ENCODE data around the gene ZNF678.
"Not testable (repeated sequence)": the region's sequence is repeated elsewhere in the genome, so short reads cannot be mapped to it uniquely, and the experiment has no call there.

The ZNF678 gene

DNA sequence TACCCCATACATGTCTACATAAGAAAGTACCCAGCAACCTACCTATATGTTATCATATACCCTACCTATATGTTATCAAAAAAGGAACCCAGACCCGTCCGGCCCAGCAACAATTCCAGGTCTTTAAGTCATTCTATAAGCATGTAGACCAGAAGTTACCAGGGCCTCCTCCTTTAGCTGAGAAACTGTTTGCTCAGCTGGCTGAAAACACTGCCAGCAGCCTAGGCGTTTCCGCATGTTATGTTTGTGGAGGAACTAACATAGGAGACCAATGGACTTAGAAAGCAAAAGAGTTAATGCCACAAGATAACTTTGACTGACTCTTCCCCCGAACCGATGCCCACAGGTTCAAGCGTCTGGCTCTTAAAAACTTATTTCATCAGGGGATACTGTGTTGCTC is 7.1 kb upstream of the ZNF678 start:
- DNase-seq: no peak

- no peak for DNase-seq
Measured at GRCh38 chr1:227557962-227558725, 5.2 kb upstream of the ZNF678 start.

- DNase-seq: no peak
Measured at GRCh38 chr1:227558732-227559262, 4.6 kb upstream of the ZNF678 start.

DNA sequence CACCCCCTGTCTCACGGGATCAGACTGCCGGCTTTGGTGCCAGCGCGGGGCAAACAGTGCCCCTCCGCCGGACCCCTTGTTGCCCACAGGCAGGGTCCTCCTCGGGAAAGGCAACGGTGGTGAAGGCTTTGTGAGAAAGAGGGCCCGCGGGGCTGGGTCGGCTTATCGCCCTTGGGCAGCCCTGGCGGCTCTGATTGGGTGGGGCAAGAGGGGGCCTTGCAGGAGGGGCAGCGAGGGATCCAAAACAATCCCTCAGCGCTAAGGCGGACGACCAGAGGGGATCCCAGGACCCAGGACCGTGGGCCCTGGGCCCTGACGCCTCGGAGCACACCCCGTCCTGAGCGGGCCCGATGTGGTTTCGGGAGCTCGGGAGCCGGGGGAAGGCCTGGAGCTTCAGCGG is 3.9 kb upstream of the ZNF678 start:
- no peak for DNase-seq

DNA sequence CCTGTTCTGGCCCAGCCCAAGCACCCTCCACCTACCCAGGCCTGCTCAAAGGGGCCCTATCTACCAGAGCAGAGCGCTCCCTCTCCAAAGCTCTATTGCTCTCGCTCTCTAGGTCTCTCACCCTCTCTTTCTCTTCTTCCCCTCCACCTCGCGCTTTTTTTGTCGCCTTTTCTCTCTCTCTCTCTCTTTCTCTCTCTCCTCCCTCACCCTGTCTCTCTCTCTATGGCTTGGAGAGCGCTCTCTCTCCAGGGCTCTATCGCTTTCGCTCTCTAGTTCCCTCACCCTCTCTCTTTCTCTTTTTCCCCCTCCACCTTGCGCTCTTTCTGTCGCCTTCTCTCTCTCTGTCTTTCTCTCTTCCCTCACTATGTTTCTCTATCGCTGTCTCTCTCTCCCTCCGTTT is 3.4 kb upstream of the ZNF678 start:
- DNase-seq: no peak

- no peak for DNase-seq
Measured at GRCh38 chr1:227560393-227561173, 2.8 kb upstream of the ZNF678 start.

DNA sequence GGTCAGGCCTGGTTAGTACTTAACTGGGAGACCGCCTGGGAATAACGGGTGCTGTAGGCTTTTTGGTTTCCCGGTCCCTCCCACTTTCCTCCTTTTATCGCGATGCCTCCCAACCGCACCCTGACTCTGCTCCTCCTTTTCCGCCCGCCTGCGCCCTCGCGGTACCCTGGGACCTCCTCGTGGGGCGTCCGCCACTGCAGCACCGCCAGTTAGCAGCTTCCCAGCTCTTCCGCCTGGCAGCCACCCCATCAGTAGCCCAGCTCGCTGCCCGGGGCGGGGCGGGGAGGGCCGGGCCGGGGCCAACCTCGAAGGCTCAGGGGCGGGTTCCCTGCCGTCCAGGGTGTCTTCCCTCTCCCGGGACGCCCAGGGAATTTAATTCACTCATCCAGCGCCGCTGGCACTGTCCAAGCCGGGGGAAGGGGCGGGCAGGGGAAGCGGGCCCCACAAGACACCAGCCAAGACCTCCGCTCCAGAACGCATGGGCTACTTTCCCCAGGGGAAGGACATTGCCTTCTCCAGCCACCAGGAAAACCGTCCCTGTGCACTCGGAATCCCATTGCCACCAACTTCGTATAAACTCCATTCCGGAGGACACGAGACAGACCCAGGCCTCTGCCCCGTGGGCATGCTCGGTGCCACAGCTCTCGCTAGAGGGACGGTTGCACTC is 2.0 kb upstream of the ZNF678 start:
- no peak for DNase-seq

DNA sequence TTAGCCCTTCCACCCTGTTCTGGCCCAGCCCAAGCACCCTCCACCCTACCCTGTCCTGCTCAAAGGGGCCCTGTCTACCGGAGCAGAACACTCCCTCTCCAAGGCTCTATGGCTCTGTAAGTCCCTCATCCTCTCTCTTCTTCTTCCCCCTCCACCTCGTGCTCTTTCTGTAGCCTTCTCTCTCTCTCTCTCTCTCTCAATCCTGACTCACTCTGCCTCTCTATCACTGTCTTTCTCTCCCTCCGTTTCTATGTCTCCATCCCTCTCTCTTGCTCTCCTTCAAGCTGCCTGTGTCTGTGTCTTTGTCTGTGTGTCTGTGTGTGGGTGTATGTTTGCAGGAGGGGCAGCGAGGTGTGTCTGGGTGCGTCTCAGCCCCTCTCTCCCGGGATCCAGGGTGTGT is 1.3 kb upstream of the ZNF678 start:
- no peak for DNase-seq

DNA sequence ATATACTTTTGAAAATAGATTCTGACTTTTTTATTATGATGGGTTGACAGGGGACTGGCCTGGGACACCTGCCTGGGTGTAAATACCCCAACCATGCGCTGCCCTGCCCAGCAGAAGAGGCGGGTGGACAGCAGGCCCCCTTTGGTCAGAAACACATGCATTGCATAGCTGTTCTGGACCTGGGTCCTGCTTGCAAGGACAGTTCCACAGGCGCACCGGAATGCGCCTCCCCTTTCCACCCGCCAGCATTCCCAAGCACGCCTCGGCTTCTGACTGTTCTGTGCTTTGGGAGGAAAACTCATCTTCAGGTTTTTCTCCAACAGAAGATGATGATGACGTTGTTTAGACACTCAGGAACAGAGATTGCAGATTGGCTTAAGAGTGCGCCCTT is 428 bp upstream of the ZNF678 start:
- no peak for DNase-seq

GRCh38 chr1:227567256-227567655 is 3.9 kb downstream of the ZNF678 start:
- no peak for DNase-seq

- no peak for DNase-seq
Measured at GRCh38 chr1:227568593-227568992, 5.2 kb downstream of the ZNF678 start.

- DNase-seq: no peak
Measured at GRCh38 chr1:227572752-227573151, 9.4 kb downstream of the ZNF678 start.

DNA sequence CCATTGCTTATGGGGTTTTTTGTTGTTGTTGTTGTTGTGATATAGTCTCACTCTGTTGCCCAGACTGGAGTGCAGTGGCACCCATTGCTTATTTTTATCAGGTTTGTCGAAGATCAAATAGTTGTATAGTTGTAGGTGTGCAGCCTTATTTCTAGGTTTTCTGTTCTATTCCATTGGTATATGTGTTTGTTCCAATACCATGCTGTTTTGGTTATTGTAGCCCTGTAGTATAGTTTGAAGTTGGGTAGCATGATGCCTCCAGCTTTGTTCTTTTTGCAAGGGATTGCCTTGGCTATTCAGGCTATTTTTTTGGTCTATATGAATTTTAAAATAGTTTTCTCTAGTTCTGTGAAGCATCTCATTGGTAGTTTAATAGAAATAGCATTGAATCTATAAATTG is 11.6 kb downstream of the ZNF678 start:
- DNase-seq: no peak

- no peak for DNase-seq
Measured at GRCh38 chr1:227576189-227576588, 12.8 kb downstream of the ZNF678 start.

- DNase-seq: no peak
Measured at GRCh38 chr1:227577500-227577899, 14.1 kb downstream of the ZNF678 start.

DNA sequence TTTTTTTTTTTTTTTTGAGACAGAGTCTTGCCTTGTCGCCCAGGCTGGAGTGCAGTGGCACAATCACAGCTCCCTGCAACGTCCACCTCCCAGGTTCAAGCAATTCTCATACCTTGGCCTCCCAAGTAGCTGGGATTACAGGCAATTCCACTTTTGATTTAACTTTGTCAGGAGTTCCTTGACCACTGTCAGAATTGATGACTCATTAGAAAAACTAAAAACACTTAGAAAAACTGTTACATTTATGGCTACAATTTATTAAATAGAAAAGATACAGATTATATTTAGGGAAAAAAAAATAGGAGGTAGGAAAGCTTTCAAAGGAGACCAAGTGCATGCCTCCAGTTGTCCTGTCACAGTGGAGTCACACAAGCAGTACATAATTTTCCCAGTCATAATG is 20.0 kb downstream of the ZNF678 start:
- DNase-seq: no peak

- DNase-seq: no peak
Measured at GRCh38 chr1:227586733-227587132, 23.4 kb downstream of the ZNF678 start.

GRCh38 chr1:227587968-227588367 is 24.6 kb downstream of the ZNF678 start:
- no peak for DNase-seq

DNA sequence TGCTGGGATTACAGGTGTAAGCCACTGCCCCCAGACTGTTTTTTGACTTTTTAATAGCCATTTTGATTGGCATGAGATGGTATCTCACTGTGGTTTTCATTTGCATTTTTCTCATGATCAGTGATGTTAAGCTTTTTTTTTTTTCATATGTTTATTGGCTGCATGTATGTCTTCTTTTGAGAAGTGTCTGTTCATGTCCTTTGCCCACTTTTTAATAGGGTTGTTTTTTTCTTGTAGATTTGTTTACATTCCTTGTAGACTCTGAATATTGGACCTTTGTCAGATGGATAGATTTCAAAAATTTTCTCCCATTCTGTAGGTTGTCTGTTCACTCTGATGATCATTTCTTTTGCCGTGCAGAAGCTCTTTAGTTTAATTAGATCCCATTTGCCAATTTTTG is 25.4 kb downstream of the ZNF678 start:
- DNase-seq: not testable (repeated sequence)

DNA sequence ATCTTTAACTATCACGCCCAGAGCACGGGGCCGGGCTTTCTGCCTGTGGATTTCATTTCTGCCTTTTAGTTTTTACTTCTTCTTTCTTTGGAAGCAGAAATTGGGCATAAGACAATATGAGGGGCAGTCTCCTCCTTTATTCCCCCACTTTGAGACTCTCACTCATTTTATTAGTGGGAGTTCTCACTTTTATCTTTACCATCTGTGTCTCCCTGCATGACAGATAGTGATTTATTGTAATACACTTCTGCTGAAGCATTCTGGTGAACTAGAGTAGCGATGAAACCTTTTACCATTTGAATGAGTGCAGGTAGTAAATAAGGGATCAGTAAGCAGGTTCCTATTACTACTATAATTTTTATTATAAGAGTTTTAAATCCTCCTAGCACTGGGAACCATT is 26.4 kb downstream of the ZNF678 start:
- not testable (repeated sequence) for DNase-seq

DNA sequence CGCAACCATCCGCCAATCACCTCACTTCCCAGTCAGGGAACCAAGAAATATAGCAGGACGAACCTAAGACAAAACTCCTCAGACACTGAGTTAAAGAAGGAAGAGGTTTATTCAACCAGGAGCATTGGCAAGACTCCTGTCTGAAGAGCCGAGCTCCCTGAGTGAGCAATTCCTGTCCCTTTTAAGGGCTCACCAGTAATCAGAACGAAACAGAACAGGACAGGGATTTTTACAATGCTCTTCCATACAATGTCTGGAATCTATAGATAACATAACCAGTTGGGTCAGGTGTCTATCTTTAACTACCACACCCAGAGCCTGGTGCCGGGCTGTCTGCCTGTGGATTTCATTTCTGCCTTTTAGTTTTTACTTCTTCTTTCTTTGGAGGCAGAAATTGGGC is 32.9 kb downstream of the ZNF678 start:
- not testable (repeated sequence) for DNase-seq

- no peak for DNase-seq
Measured at GRCh38 chr1:227603327-227603726, 40.0 kb downstream of the ZNF678 start.

DNA sequence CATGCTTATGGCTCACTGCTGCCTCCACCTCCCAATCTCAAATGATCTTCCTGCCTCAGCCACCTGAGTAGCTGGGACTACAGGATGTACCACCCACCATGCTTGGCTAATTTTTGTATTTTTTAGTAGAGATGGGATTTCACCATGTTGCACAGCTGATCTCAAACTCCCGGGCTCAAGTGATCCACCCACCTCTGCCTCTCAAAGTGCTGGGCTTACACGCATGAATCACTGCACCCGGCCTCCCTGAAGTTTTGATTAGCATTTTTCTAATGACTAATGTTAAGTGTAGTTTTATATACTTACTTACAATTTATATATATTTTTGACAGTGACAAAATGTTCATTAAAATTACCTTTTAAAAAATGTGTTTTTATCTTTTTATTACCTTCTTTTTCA is 41.1 kb downstream of the ZNF678 start:
- no peak for DNase-seq

DNA sequence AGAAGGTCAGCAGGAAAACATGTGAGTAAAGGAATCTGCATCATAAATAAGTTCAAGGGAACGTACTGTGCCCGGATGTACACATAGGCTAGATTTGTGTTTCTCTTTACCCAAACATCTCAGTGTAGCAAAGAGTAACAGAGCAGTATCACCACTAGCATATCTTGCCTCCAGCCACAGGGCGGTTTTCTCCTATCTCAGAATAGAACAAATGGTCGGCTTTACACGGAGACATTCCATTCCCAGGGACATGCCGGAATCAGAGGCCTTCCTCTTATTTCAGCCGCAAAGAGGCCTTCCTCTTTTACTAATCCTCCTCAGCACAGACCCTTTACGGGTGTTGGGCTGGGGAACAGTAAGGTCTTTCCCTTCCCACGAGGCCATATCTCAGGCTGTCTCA is 42.9 kb downstream of the ZNF678 start:
- not testable (repeated sequence) for DNase-seq

Data from NCI-H510A treated with DMSO at 0.1 percent for 48 hours (cell line).